Panc1 (cell line): ENCODE measurements around the gene CCDC85C. TPM values are rescaled to one million over a fixed set of nuclear protein-coding genes. Genes with fewer than 3 reads are reported as not detected.
A peak's percentile ranks its signal among the peaks of the same experiment; 100 is the strongest.

Experiments used
- ATAC-seq: fragments of 200-7000 bp; cut with Tn5 transposase; 2 replicates; pipeline ENCODE4 v1.9.1; 2020; ENCODE audit warnings: mild to moderate bottlenecking, moderate library complexity
- BruUV-seq: library from RNA; stranded (reverse); fragments of 400-500 nt; replicated peaks from 2 replicates; lab custom pipeline; 2021; lab: Mats Ljungman, UMichigan
- CTCF ChIA-PET: fragments of 300-600 bp; sonication (Branson Sonifier 250); formaldehyde crosslinking; loops from one replicate; lab custom pipeline; 2022; ENCODE audit warnings: antibody characterized with exemption; lab: Charles Lee
- POLR2A ChIA-PET: fragments of 300-600 bp; sonication (Branson Sonifier 250); formaldehyde crosslinking; loops from one replicate; lab custom pipeline; 2022; ENCODE audit warnings: antibody characterized with exemption; lab: Charles Lee
- DNase-seq: peaks from one replicate; pipeline ENCODE4 v3.0.0-alpha.2; 2010; ENCODE audit warnings: low read depth, low spot score
- H3K27ac ChIP-seq: 2 replicates; pipeline ENCODE4 v1.5.1; 2011; ENCODE audit warnings: mild to moderate bottlenecking, low read length, inconsistent platforms
- H3K27me3 ChIP-seq: fragments of 200-500 bp; sonication (Bioruptor generic); 2 replicates; pipeline ENCODE4 v1.6.0; 2014; ENCODE audit warnings: low read length, inconsistent platforms; ENCODE audit not compliant: control insufficient read depth, insufficient read depth
- H3K36me3 ChIP-seq: fragments of 200-500 bp; sonication (Bioruptor generic); 2 replicates; pipeline ENCODE4 v1.5.1; 2014; ENCODE audit warnings: inconsistent platforms, mild to moderate bottlenecking, low read length, moderate library complexity; ENCODE audit not compliant: control insufficient read depth, insufficient read depth
- H3K4me1 ChIP-seq: 2 replicates; pipeline ENCODE4 v1.5.1; 2011; ENCODE audit warnings: inconsistent platforms, mild to moderate bottlenecking, low read length, moderate library complexity; ENCODE audit not compliant: control insufficient read depth, insufficient read depth
- H3K4me3 ChIP-seq, 2 experiments: 2 replicates each; pipeline ENCODE4 v1.5.1; 2011 to 2012; ENCODE audit warnings: low read depth in 2 of 2, low read length in 2 of 2, mild to moderate bottlenecking in 2 of 2, inconsistent platforms in 1 of 2, moderate library complexity in 1 of 2
- H3K9me3 ChIP-seq: fragments of 200-500 bp; sonication (Bioruptor generic); 2 replicates; pipeline ENCODE4 v1.5.1; 2014; ENCODE audit warnings: low read depth, mild to moderate bottlenecking, inconsistent platforms, low read length, moderate library complexity; ENCODE audit not compliant: control insufficient read depth, insufficient read depth
- CTCF ChIP-seq: fragments of 450-650 bp; IDR thresholded peaks from 2 replicates; pipeline ENCODE4 v1.5.1; 2017; ENCODE audit warnings: mild to moderate bottlenecking
- POLR2AphosphoS5 ChIP-seq: IDR thresholded peaks from 2 replicates; pipeline ENCODE4 v1.6.1; 2012; ENCODE audit warnings: mild to moderate bottlenecking, low read depth, low read length, moderate library complexity
- SIN3A ChIP-seq: IDR thresholded peaks from 2 replicates; pipeline ENCODE4 v1.6.1; 2012; ENCODE audit warnings: low read depth, mild to moderate bottlenecking, low read length, moderate library complexity, borderline replicate concordance; ENCODE audit not compliant: insufficient read depth
- TCF7L2 ChIP-seq: IDR thresholded peaks from 2 replicates; pipeline ENCODE4 v1.6.1; 2011; ENCODE audit warnings: mild to moderate bottlenecking, low read depth, low read length, inconsistent platforms
- in situ Hi-C: cut with HindIII; loops from 2 replicates; pipeline ENCODE4 v1.10.0; 2016; ENCODE audit warnings: low sequenced_read_pairs, low pct_unique_long_range_greater_than_20kb
- intact Hi-C: fragments of 100-400 bp; cut with micrococcal nuclease; formaldehyde crosslinking; loops from one replicate; pipeline ENCODE4 v1.10.0; 2022; ENCODE audit not compliant: unreplicated experiment
- total RNA-seq: library from RNA; stranded (reverse); gene quantifications from one replicate; pipeline ENCODE4 v1.2.1, GENCODE V29; 2021; ENCODE audit not compliant: unreplicated experiment
- TF ChIP-seq, protein P1 (sequence below), 2 experiments: IDR thresholded peaks; 2 replicates each; pipeline ENCODE4 v1.6.1; 2011 to 2012; ENCODE audit warnings: low read depth in 2 of 2, control low read depth in 1 of 2, low read length in 1 of 2, mild to moderate bottlenecking in 1 of 2, moderate library complexity in 1 of 2; ENCODE audit not compliant: insufficient read depth in 1 of 2

CCDC85C gene
- total RNA-seq, 1 experiment from 2014 or later = 96.6 TPM

GRCh38 chr14:99554184-99554583 lies 49.8 kb downstream of the CCDC85C start:
- POLR2A ChIA-PET = no interaction called here
- BruUV-seq = no TSS peak
- no peak for TF ChIP-seq POLR2AphosphoS5
- no peak for TF ChIP-seq CTCF
- TF ChIP-seq SIN3A = no peak
- TF ChIP-seq TCF7L2 = no peak
- TF ChIP-seq, protein P1, sequence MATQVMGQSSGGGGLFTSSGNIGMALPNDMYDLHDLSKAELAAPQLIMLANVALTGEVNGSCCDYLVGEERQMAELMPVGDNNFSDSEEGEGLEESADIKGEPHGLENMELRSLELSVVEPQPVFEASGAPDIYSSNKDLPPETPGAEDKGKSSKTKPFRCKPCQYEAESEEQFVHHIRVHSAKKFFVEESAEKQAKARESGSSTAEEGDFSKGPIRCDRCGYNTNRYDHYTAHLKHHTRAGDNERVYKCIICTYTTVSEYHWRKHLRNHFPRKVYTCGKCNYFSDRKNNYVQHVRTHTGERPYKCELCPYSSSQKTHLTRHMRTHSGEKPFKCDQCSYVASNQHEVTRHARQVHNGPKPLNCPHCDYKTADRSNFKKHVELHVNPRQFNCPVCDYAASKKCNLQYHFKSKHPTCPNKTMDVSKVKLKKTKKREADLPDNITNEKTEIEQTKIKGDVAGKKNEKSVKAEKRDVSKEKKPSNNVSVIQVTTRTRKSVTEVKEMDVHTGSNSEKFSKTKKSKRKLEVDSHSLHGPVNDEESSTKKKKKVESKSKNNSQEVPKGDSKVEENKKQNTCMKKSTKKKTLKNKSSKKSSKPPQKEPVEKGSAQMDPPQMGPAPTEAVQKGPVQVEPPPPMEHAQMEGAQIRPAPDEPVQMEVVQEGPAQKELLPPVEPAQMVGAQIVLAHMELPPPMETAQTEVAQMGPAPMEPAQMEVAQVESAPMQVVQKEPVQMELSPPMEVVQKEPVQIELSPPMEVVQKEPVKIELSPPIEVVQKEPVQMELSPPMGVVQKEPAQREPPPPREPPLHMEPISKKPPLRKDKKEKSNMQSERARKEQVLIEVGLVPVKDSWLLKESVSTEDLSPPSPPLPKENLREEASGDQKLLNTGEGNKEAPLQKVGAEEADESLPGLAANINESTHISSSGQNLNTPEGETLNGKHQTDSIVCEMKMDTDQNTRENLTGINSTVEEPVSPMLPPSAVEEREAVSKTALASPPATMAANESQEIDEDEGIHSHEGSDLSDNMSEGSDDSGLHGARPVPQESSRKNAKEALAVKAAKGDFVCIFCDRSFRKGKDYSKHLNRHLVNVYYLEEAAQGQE (IDR thresholded peaks at IDR 0.05; ENCODE audit: insufficient read depth in 1 of 2, low read depth in 2 of 2, low read length in 1 of 2) = no peak
- DNase-seq (no peak), ATAC-seq (peak; percentile 37)
- in situ Hi-C loops = no loop called here
- Histone ChIP-seq H3K4me3 (no peak overlapping the region), H3K9me3 (no peaks in the 10 kb centered on the region), H3K27ac (no peak overlapping the region), H3K4me1 (peaks cover 53% of the 10 kb centered on the region), H3K27me3 (no peaks in the 10 kb centered on the region), H3K36me3 (no peaks in the 10 kb centered on the region)
- intact Hi-C loops = loop anchor here (2.0 kb wide), 1 partner anchor 31 kb away; no protein-coding TSS in a partner anchor
- CTCF ChIA-PET = no interaction called here

GRCh38 chr14:99552572-99553216 lies 51.3 kb downstream of the CCDC85C start:
- TF ChIP-seq CTCF = no peak
- TF ChIP-seq TCF7L2 = no peak
- peaks cover 56% of the 10 kb centered on the region for H3K4me1 ChIP-seq
- no peaks in the 10 kb centered on the region for H3K36me3 ChIP-seq
- no peak overlapping the region for H3K4me3 ChIP-seq
- in situ Hi-C loops = no loop called here
- DNase-seq (no peak), ATAC-seq (no peak)
- no TSS peak for BruUV-seq
- CTCF ChIA-PET = interaction anchor here (0.6 kb wide), 1 partner anchor 14 kb away, joined by 3 read pairs; no protein-coding TSS in a partner anchor
- no peaks in the 10 kb centered on the region for H3K27me3 ChIP-seq
- POLR2A ChIA-PET = no interaction called here
- intact Hi-C loops = no loop called here
- H3K27ac ChIP-seq = no peak overlapping the region
- no peaks in the 10 kb centered on the region for H3K9me3 ChIP-seq
